H1 (cell line): Measurements from ENCODE around the gene NUP133. TPM values are rescaled to one million over a fixed set of nuclear protein-coding genes. Genes with fewer than 3 reads are reported as not detected.

Source experiments
- CTCF ChIA-PET: fragments of 300-600 bp; sonication (Branson Sonifier 250); formaldehyde crosslinking; loops from one replicate; lab custom pipeline; 2021; ENCODE audit not compliant: partially characterized antibody; lab: Charles Lee
- POLR2A ChIA-PET: fragments of 300-600 bp; sonication (Branson Sonifier 250); formaldehyde crosslinking; loops from one replicate; lab custom pipeline; 2021; ENCODE audit warnings: inconsistent platforms; ENCODE audit not compliant: partially characterized antibody; lab: Charles Lee
- DNase-seq, 2 experiments: peaks; one replicate each; pipeline versions ENCODE4 v3.0.0 to v3.0.0-alpha.2; 2010 to 2022; ENCODE audit warnings: low spot score in 2 of 2, low read depth in 1 of 2, mixed read lengths in 1 of 2
- FAIRE-seq: peaks from 2 replicates; lab custom pipeline; 2011; peaks lifted over from hg19 to GRCh38; lab: Jason Lieb, UNC
- H2AFZ ChIP-seq: 2 replicates; pipeline ENCODE4 v1.8.1; 2012; ENCODE audit warnings: low read length, inconsistent platforms
- H2AK5ac ChIP-seq: 2 replicates; pipeline ENCODE4 v1.6.1; 2013; ENCODE audit warnings: low read depth, low read length
- H2BK120ac ChIP-seq: replicated peaks from 2 replicates; pipeline ENCODE3; 2013; ENCODE audit warnings: low read depth, low read length, inconsistent platforms
- H2BK12ac ChIP-seq: 2 replicates; pipeline ENCODE4 v1.6.1; 2013; ENCODE audit warnings: low read depth, low read length
- H2BK15ac ChIP-seq: 2 replicates; pipeline ENCODE4 v1.6.1; 2013; ENCODE audit warnings: low read length
- H2BK20ac ChIP-seq: 2 replicates; pipeline ENCODE4 v1.6.1; 2013; ENCODE audit warnings: low read length
- H2BK5ac ChIP-seq: 2 replicates; pipeline ENCODE4 v1.6.1; 2013; ENCODE audit warnings: low read depth, low read length
- H3K14ac ChIP-seq: 2 replicates; pipeline ENCODE4 v1.6.1; 2013; ENCODE audit warnings: inconsistent platforms; ENCODE audit not compliant: insufficient read length
- H3K18ac ChIP-seq: 2 replicates; pipeline ENCODE4 v1.6.1; 2013; ENCODE audit warnings: low read length; ENCODE audit errors: extremely low read depth
- H3K23ac ChIP-seq: 2 replicates; pipeline ENCODE4 v1.6.1; 2013; ENCODE audit warnings: inconsistent platforms; ENCODE audit not compliant: insufficient read length
- H3K23me2 ChIP-seq: 2 replicates; pipeline ENCODE4 v1.6.1; 2013; ENCODE audit warnings: low read depth, low read length
- H3K27ac ChIP-seq: 2 replicates; pipeline ENCODE4 v1.6.1; 2011; ENCODE audit warnings: low read depth, low read length, inconsistent platforms
- H3K27me3 ChIP-seq, 4 experiments: replicated peaks in 1 of 4; 1 replicate in 1 of 4; 2 replicates in 3 of 4; pipeline versions ENCODE4 v1.6.1 to v1.8.1; 2011 to 2013; ENCODE audit warnings: low read length in 3 of 4, mild to moderate bottlenecking in 3 of 4, inconsistent platforms in 2 of 4, mixed read lengths in 2 of 4, moderate library complexity in 1 of 4; ENCODE audit not compliant: control insufficient read depth in 3 of 4, insufficient read depth in 3 of 4; ENCODE audit errors: extremely low read depth in 1 of 4
- H3K36me3 ChIP-seq, 4 experiments: 2 replicates each; pipeline versions ENCODE4 v1.6.1 to v1.8.1; 2011 to 2013; ENCODE audit warnings: mild to moderate bottlenecking in 4 of 4, low read length in 3 of 4, moderate library complexity in 2 of 4, control low read depth in 1 of 4, inconsistent platforms in 1 of 4; ENCODE audit not compliant: insufficient read depth in 4 of 4, control insufficient read depth in 2 of 4
- H3K4ac ChIP-seq: replicated peaks from 2 replicates; pipeline ENCODE3; 2013; ENCODE audit warnings: low read length, low read depth, mixed read lengths, inconsistent platforms; ENCODE audit not compliant: insufficient read length
- H3K4me1 ChIP-seq, 4 experiments: replicated peaks in 1 of 4; 1 replicate in 1 of 4; 2 replicates in 3 of 4; pipeline versions ENCODE4 v1.6.1 to v1.8.1; 2011 to 2013; ENCODE audit warnings: low read length in 3 of 4, inconsistent platforms in 2 of 4, mixed read lengths in 1 of 4; ENCODE audit not compliant: insufficient read depth in 4 of 4, control insufficient read depth in 3 of 4
- H3K4me2 ChIP-seq, 2 experiments: 2 replicates each; pipeline versions ENCODE4 v1.6.1 to v1.8.1; 2011 to 2013; ENCODE audit warnings: low read depth in 2 of 2, low read length in 2 of 2, control low read depth in 1 of 2, inconsistent platforms in 1 of 2, mild to moderate bottlenecking in 1 of 2; ENCODE audit not compliant: insufficient read depth in 1 of 2
- H3K4me3 ChIP-seq, 4 experiments: fragments of 200-600, 300-600 bp in 1 of 4; sonication (generic), shearing (Covaris generic), sonication (Bioruptor Twin) in 1 of 4; 2 replicates each; pipeline versions ENCODE4 v1.5.1 to v1.8.1; 2011 to 2016; ENCODE audit warnings: low read length in 4 of 4, low read depth in 3 of 4, control low read depth in 2 of 4, inconsistent platforms in 2 of 4, mild to moderate bottlenecking in 2 of 4, mixed read lengths in 1 of 4, moderate library complexity in 1 of 4; ENCODE audit not compliant: insufficient read depth in 2 of 4; ENCODE audit errors: extremely low read depth in 1 of 4
- H3K56ac ChIP-seq: replicated peaks from 2 replicates; pipeline ENCODE3; 2013; ENCODE audit warnings: low read depth, mild to moderate bottlenecking, mixed read lengths, low read length, inconsistent platforms; ENCODE audit not compliant: insufficient read length
- H3K79me1 ChIP-seq: 2 replicates; pipeline ENCODE4 v1.6.1; 2013; ENCODE audit warnings: low read depth, low read length, control low read depth
- H3K79me2 ChIP-seq, 2 experiments: 2 replicates each; pipeline versions ENCODE4 v1.6.1 to v1.8.1; 2012 to 2013; ENCODE audit warnings: low read length in 2 of 2, mild to moderate bottlenecking in 2 of 2, inconsistent platforms in 1 of 2; ENCODE audit not compliant: insufficient read depth in 2 of 2, control insufficient read depth in 1 of 2
- H3K9ac ChIP-seq, 4 experiments: replicated peaks in 1 of 4; 1 replicate in 1 of 4; 2 replicates in 3 of 4; pipeline versions ENCODE4 v1.6.1 to v1.8.1; 2011 to 2013; ENCODE audit warnings: low read depth in 3 of 4, low read length in 3 of 4, control low read depth in 2 of 4, mild to moderate bottlenecking in 2 of 4, moderate library complexity in 2 of 4, inconsistent platforms in 1 of 4; ENCODE audit errors: extremely low read depth in 1 of 4
- H3K9me3 ChIP-seq, 2 experiments: 2 replicates each; pipeline versions ENCODE4 v1.6.1 to v1.8.1; 2012 to 2013; ENCODE audit warnings: mild to moderate bottlenecking in 2 of 2, moderate library complexity in 2 of 2, control low read depth in 1 of 2, inconsistent platforms in 1 of 2, low read depth in 1 of 2, low read length in 1 of 2, mixed read lengths in 1 of 2; ENCODE audit not compliant: insufficient read depth in 2 of 2
- H4K20me1 ChIP-seq, 2 experiments: replicated peaks in 1 of 2; 2 replicates each; pipeline versions ENCODE3 to v1.8.1; 2011 to 2013; ENCODE audit warnings: inconsistent platforms in 2 of 2, low read length in 2 of 2, mild to moderate bottlenecking in 1 of 2; ENCODE audit not compliant: insufficient read depth in 2 of 2, control insufficient read depth in 1 of 2
- H4K5ac ChIP-seq: 2 replicates; pipeline ENCODE4 v1.6.1; 2013; ENCODE audit warnings: low read length, low read depth, mixed read lengths, inconsistent platforms; ENCODE audit not compliant: insufficient read length
- H4K8ac ChIP-seq: 2 replicates; pipeline ENCODE4 v1.8.0; 2013; ENCODE audit warnings: mild to moderate bottlenecking, moderate library complexity, low read length, inconsistent platforms; ENCODE audit not compliant: insufficient read depth; ENCODE audit errors: extremely low read depth
- H4K91ac ChIP-seq: replicated peaks from 2 replicates; pipeline ENCODE3; 2013; ENCODE audit warnings: low read length, mixed read lengths, inconsistent platforms; ENCODE audit not compliant: insufficient read length
- BCL11A ChIP-seq, 2 experiments: IDR thresholded peaks; one replicate each; pipeline ENCODE4 v1.6.1; 2011; ENCODE audit warnings: low read depth in 2 of 2, low read length in 2 of 2, mild to moderate bottlenecking in 2 of 2
- KDM4A ChIP-seq: IDR thresholded peaks from one replicate; pipeline ENCODE4 v1.7.1; 2012; ENCODE audit warnings: low read depth, mild to moderate bottlenecking, moderate library complexity, low read length, inconsistent platforms; ENCODE audit not compliant: severe bottlenecking
- NANOG ChIP-seq: IDR thresholded peaks from 2 replicates; pipeline ENCODE4 v1.6.1; 2011; ENCODE audit warnings: low read length, low read depth, mild to moderate bottlenecking, inconsistent platforms; ENCODE audit not compliant: insufficient read depth, poor library complexity, severe bottlenecking
- SAP30 ChIP-seq: fragments of 300-600 bp; sonication (generic); IDR thresholded peaks from 2 replicates; pipeline ENCODE4 v1.7.1; 2012; ENCODE audit warnings: low read length, moderate library complexity, mild to moderate bottlenecking, inconsistent platforms; ENCODE audit not compliant: insufficient read depth, insufficient replicate concordance
- WGBS, 2 experiments: shearing (Covaris generic) in 1 of 2; methylation state at CpG; one replicate each; pipeline versions ENCODE4 v1.1.6 to v1.1.7; 2013 to 2015; ENCODE audit warnings: low lambda C conversion rate in 2 of 2, mixed read lengths in 2 of 2, inconsistent platforms in 1 of 2, low coverage in 1 of 2, missing lambda C conversion rate in 1 of 2; ENCODE audit not compliant: insufficient replicate concordance in 2 of 2, insufficient coverage in 1 of 2, insufficient read length in 1 of 2; ENCODE audit errors: extremely low coverage in 1 of 2, missing lambda C conversion rate in 1 of 2; 5-methylcytosine and 5-hydroxymethylcytosine counted together
- polyA plus RNA-seq, 7 experiments: library from polyadenylated mRNA; depleted of rRNA in 3 of 7; stranded (reverse) in 5 of 7; unstranded in 2 of 7; fragments of >200 nt in 5 of 7; fragments of 200-250 nt in 2 of 7; gene quantifications; 1 replicate in 5 of 7; 2 replicates in 1 of 7; 4 replicates in 1 of 7; pipeline versions ENCODE4 v1.2.1 to v1.2.3, GENCODE V29; 2011 to 2013; ENCODE audit warnings: missing spikeins in 2 of 7, mixed read lengths in 2 of 7
- total RNA-seq: library from RNA; stranded (reverse); fragmentation: NEBNext Ultra II Directional; extraction: Animal tissue kit (Norgen Biotek cat#: 25700); gene quantifications from 2 replicates; pipeline ENCODE4 v1.2.1, GENCODE V29; 2021

The NUP133 gene
- total and polyA plus RNA-seq, 2 of the 8 experiments (the other 6 are each of a cell fraction or from before 2014, with no cell fraction given): 20.6 to 72.1 TPM

DNA sequence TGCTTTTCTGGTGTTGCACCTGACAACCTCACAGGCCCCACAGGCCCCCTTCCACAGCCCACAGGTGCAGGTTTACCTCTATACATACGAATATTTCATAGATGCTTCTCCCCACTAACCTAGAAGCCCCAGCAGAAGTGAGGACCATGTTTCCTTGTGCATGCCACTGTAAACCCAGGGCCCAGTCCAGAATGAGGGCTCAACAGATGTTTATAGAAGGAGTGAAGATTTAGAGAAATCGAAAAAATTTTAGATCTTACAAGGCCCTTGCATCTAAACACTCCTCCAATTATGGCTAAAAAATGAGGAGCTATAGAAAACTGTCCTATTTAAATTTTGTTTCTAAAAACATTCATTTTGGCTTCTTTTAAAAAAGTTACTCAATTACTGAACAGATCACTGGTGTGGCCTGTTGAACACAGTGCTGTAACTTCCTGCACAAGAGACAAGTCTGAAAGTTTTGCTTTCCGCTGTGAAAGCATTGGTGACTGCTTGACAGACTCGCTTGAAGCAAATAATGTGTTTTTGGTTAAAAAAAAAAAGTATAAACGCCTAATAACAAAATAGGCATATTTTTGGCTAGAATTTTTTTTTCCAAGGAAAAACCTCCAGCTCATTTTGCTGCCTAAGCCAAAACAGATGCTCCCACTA, 49.2 kb upstream of the NUP133 start:
- WGBS, 2 experiments: 63% methylated on average over 5 of the region's 5 CpGs; no CpG with 5 or more reads in 1 of the 2 experiments
- Histone ChIP-seq H3K79me2 (peaks cover 0 to 21% of the 10 kb centered on the region in 2 experiments; a peak in 2 of 4 replicates), H3K23ac (no peak overlapping the region), H3K9ac (peak overlapping the region in 3 of 4 experiments; percentile 20 to 65 (median 56); a peak in 4 of 7 replicates), H2BK15ac (0 out of 2 replicates have a peak overlapping the region, but pooled peaks have one; percentile 29), H3K27me3 (no peaks in the 10 kb centered on the region; a peak in 1 of 7 replicates), H2BK12ac (no peak overlapping the region), H3K4me2 (peak overlapping the region; percentile 70 to 71), H4K20me1 (peaks cover 3 to 4% of the 10 kb centered on the region in 2 experiments), H2AK5ac (no peak overlapping the region), H3K4me1 (peaks cover 0 to 6% (median under 1%) of the 10 kb centered on the region in 4 experiments; a peak in 3 of 7 replicates), H3K36me3 (no peaks in the 10 kb centered on the region), H3K18ac (no peak overlapping the region), H3K4ac (no peak overlapping the region), H2BK120ac (no peak overlapping the region), H4K5ac (no peak overlapping the region), H2BK5ac (no peak overlapping the region), H4K91ac (no peak overlapping the region), H3K14ac (no peak overlapping the region), H3K27ac (no peak overlapping the region), H2BK20ac (no peak overlapping the region), H3K79me1 (peaks cover 3% of the 10 kb centered on the region), H2AFZ (no peak overlapping the region), H3K56ac (no peak overlapping the region), H4K8ac (no peak overlapping the region), H3K9me3 (no peaks in the 10 kb centered on the region), H3K4me3 (peak overlapping the region; percentile 75 to 91 (median 76)), H3K23me2 (no peaks in the 10 kb centered on the region; the same call in 1 of the 2 replicates)
- TF ChIP-seq NANOG (no peak), KDM4A (no peak), SAP30 (no peak), BCL11A (IDR thresholded peaks at IDR 0.05; ENCODE audit: low read depth in 2 of 2, low read length in 2 of 2) (no peak)
- ChIA-PET CTCF (interaction anchor here (0.9 to 2.5 kb wide), 5 partner anchors 9 to 72 kb away, joined by 3 to 14 read pairs (median 3); no protein-coding TSS in a partner anchor), POLR2A (interaction anchor here (0.6 to 1.4 kb wide), 6 partner anchors 22 to 1623 kb away, joined by 3 to 5 read pairs (median 3); no protein-coding TSS in a partner anchor)
- FAIRE-seq (no peak), DNase-seq (no peak)
